HFF-Myc (cell line): Measurements from ENCODE around the gene STOX1.
"Not testable (repeated sequence)": the region's sequence is repeated elsewhere in the genome, so short reads cannot be mapped to it uniquely, and the experiment has no call there.

Experiments
- DNase-seq: peaks from one replicate; pipeline ENCODE4 v3.0.0-alpha.2; 2011; ENCODE audit warnings: low read depth; ENCODE audit errors: extremely low read depth
- H3K4me3 ChIP-seq: replicated peaks from 2 replicates; pipeline ENCODE4 v1.5.1; 2011; ENCODE audit warnings: low read depth, mild to moderate bottlenecking, control low read depth, low read length
- TF ChIP-seq, protein P1 (sequence below): IDR thresholded peaks from 2 replicates; pipeline ENCODE4 v1.5.1; 2012; ENCODE audit warnings: mild to moderate bottlenecking, low read depth, low read length, control low read depth; ENCODE audit errors: missing control alignments

Gene STOX1

GRCh38 chr10:68831961-68832455, 4.7 kb downstream of the STOX1 start:
- TF ChIP-seq, protein P1, sequence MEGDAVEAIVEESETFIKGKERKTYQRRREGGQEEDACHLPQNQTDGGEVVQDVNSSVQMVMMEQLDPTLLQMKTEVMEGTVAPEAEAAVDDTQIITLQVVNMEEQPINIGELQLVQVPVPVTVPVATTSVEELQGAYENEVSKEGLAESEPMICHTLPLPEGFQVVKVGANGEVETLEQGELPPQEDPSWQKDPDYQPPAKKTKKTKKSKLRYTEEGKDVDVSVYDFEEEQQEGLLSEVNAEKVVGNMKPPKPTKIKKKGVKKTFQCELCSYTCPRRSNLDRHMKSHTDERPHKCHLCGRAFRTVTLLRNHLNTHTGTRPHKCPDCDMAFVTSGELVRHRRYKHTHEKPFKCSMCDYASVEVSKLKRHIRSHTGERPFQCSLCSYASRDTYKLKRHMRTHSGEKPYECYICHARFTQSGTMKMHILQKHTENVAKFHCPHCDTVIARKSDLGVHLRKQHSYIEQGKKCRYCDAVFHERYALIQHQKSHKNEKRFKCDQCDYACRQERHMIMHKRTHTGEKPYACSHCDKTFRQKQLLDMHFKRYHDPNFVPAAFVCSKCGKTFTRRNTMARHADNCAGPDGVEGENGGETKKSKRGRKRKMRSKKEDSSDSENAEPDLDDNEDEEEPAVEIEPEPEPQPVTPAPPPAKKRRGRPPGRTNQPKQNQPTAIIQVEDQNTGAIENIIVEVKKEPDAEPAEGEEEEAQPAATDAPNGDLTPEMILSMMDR: no peak
- DNase-seq: no peak
- no peak overlapping the region for H3K4me3 ChIP-seq

DNA sequence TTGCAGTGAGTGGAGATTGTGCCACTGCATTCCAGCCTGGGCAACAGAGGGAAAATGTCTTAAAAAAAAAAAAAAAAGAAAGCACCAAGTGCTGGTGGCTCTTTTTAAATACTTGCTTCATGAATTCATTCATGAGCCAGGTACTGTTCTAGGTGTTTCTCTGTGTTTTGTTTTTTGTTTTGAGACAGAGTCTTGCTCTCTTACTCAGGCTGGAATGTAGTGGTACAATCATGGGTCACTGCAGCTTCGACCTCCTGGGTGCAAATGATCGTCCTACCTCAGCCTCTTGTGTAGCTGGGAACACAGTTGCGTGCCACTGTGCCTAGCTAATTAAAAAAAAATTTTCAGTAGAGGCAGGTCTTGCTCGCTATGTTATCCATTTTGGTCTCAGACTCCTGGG, 5.3 kb downstream of the STOX1 start:
- TF ChIP-seq, protein P1: no peak
- H3K4me3 ChIP-seq: no peak overlapping the region
- DNase-seq: no peak

DNA sequence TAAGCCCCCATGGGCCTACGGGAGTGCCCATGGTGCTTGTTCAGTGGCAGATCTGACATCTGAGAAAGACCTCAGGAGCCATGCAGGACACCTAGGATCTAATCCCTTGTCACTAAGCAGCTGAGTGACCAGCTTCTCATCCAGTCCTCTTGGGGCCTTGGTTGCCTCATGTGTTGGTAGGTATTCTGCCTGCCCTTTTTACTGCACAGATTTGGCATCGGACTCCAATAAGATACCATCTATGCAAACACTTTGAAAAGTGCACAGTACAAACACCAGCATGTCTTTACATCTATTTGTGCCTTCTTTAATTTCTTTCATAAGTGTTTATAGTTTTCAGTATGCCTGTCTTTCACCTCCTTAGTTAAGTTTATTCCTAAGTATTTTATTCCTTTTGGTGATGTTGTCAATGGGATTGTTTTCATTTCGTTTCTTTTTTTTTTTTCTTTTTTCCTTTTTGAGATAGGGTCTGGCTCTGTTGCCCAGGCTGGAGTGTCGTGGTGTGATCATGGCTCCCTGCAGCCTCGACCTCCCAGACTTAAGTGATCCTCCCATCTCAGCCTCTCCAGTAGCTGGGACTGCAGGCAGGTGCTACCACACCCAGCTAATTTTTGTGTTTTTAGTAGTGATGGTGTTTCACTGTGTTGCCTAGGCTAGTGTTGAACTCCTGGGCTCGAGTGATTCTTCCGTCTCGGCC, 10.4 kb downstream of the STOX1 start:
- H3K4me3 ChIP-seq: no peak overlapping the region
- DNase-seq: no peak
- TF ChIP-seq, protein P1: no peak

GRCh38 chr10:68840650-68841049, 13.3 kb downstream of the STOX1 start:
- H3K4me3 ChIP-seq, DNase-seq: not testable (repeated sequence)

DNA sequence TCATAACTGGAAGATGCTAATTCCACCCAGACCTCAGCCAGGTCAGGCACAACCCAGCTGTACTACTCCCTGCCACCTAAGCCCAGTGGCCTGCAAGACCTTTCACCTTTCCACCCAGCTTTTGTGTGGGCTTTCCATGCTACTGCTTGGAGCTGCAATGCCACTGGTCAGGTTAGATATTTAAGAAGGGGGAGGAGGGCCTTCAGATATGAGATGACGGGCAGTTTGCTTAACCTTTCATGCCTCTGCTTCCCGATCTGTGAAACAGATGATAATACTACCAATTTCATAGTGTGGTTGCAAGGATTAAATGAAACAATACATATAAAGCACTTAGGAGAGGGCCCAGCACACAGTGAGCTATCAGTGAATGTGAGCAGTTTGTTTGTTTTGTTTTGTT, 20.9 kb downstream of the STOX1 start:
- DNase-seq: no peak
- no peak overlapping the region for H3K4me3 ChIP-seq
- TF ChIP-seq, protein P1: no peak

- DNase-seq: no peak
- TF ChIP-seq, protein P1: no peak
- H3K4me3 ChIP-seq: no peak overlapping the region
Measured at GRCh38 chr10:68848806-68849205, 21.5 kb downstream of the STOX1 start.

GRCh38 chr10:68856352-68856751, 29.0 kb downstream of the STOX1 start:
- H3K4me3 ChIP-seq: no peak overlapping the region
- TF ChIP-seq, protein P1: no peak
- DNase-seq: no peak
